ENCODE results near the gene GSTM5.

Gene GSTM5

GRCh38 chr1:109728870-109729269 is 16.8 kb downstream of the GSTM5 start:
- no peak for TF ChIP-seq ZNF8 (CRISPR knock-in tag; IDR thresholded peaks at IDR 0.05)
- TF ChIP-seq ISL1 (CRISPR knock-in tag; IDR thresholded peaks at IDR 0.05), result no peak
- TF ChIP-seq PPARA (CRISPR knock-in tag; IDR thresholded peaks at IDR 0.05; ENCODE audit: borderline replicate concordance), result no peak
- TF ChIP-seq PATZ1 (CRISPR knock-in tag; IDR thresholded peaks at IDR 0.05; ENCODE audit: borderline replicate concordance), result no peak
- TF ChIP-seq ZNF565 (CRISPR knock-in tag; conservative IDR thresholded peaks at IDR 0.05; ENCODE audit: low read depth), result no peak
- no peak for TF ChIP-seq TCF4 (CRISPR knock-in tag; IDR thresholded peaks at IDR 0.05; ENCODE audit: borderline replicate concordance)
- TF ChIP-seq TSHZ2 (CRISPR knock-in tag; IDR thresholded peaks at IDR 0.05), result no peak
- no peak for TF ChIP-seq ARNTL (CRISPR knock-in tag; IDR thresholded peaks at IDR 0.05; ENCODE audit: borderline replicate concordance, low read depth)
- TF ChIP-seq OSR1 (CRISPR knock-in tag; IDR thresholded peaks at IDR 0.05), result no peak
- TF ChIP-seq ZFP3 (CRISPR knock-in tag; IDR thresholded peaks at IDR 0.05), result no peak
- no peak for TF ChIP-seq ZNF70 (CRISPR knock-in tag; IDR thresholded peaks at IDR 0.05)
- no peak for TF ChIP-seq ESRRG (CRISPR knock-in tag; IDR thresholded peaks at IDR 0.05)
- TF ChIP-seq POU6F1 (CRISPR knock-in tag; IDR thresholded peaks at IDR 0.05; ENCODE audit: borderline replicate concordance, low read depth), result no peak
- no peak for TF ChIP-seq RARB (CRISPR knock-in tag; IDR thresholded peaks at IDR 0.05)
- TF ChIP-seq BACH2 (CRISPR knock-in tag; IDR thresholded peaks at IDR 0.05; ENCODE audit: borderline replicate concordance), result no peak
- ATAC-seq, result no peak

GRCh38 chr1:109730666-109731065 is 18.6 kb downstream of the GSTM5 start:
- no peak for ATAC-seq
- TF ChIP-seq ARNTL (CRISPR knock-in tag; IDR thresholded peaks at IDR 0.05; ENCODE audit: borderline replicate concordance, low read depth), result no peak
- no peak for TF ChIP-seq OSR1 (CRISPR knock-in tag; IDR thresholded peaks at IDR 0.05)
- no peak for TF ChIP-seq ZNF8 (CRISPR knock-in tag; IDR thresholded peaks at IDR 0.05)
- TF ChIP-seq TCF4 (CRISPR knock-in tag; IDR thresholded peaks at IDR 0.05; ENCODE audit: borderline replicate concordance), result no peak
- TF ChIP-seq ESRRG (CRISPR knock-in tag; IDR thresholded peaks at IDR 0.05), result no peak
- no peak for TF ChIP-seq TOX (CRISPR knock-in tag; IDR thresholded peaks at IDR 0.05; ENCODE audit: borderline replicate concordance)
- no peak for TF ChIP-seq PATZ1 (CRISPR knock-in tag; IDR thresholded peaks at IDR 0.05; ENCODE audit: borderline replicate concordance)
- TF ChIP-seq ZFP30 (CRISPR knock-in tag; IDR thresholded peaks at IDR 0.05), result no peak
- no peak for TF ChIP-seq ZNF70 (CRISPR knock-in tag; IDR thresholded peaks at IDR 0.05)
- TF ChIP-seq TSHZ2 (CRISPR knock-in tag; IDR thresholded peaks at IDR 0.05), result no peak
- TF ChIP-seq SNAI2 (CRISPR knock-in tag; IDR thresholded peaks at IDR 0.05), result no peak
- TF ChIP-seq ZFP3 (CRISPR knock-in tag; IDR thresholded peaks at IDR 0.05), result no peak
- TF ChIP-seq ZNF565 (CRISPR knock-in tag; conservative IDR thresholded peaks at IDR 0.05; ENCODE audit: low read depth), result no peak
- TF ChIP-seq CREB5 (CRISPR knock-in tag; IDR thresholded peaks at IDR 0.05; ENCODE audit: low read depth), result no peak
- no peak for TF ChIP-seq GLIS3 (CRISPR knock-in tag; IDR thresholded peaks at IDR 0.05)
- TF ChIP-seq BACH2 (CRISPR knock-in tag; IDR thresholded peaks at IDR 0.05; ENCODE audit: borderline replicate concordance), result no peak
